ENCODE results near the gene ABHD6.

- TF ChIP-seq CEBPB (IDR thresholded peaks at IDR 0.05), result no peak
- no peak for TF ChIP-seq EP300 (IDR thresholded peaks at IDR 0.05; ENCODE audit: borderline replicate concordance)
- TF ChIP-seq MAX (IDR thresholded peaks at IDR 0.05), result no peak
- no peak for TF ChIP-seq TAF1 (IDR thresholded peaks at IDR 0.05; ENCODE audit: low read depth)
- no peak for TF ChIP-seq FOXM1 (IDR thresholded peaks at IDR 0.05; ENCODE audit: borderline replicate concordance, low read depth)
Measured at GRCh38 chr3:58198362-58198761, 39.2 kb upstream of the ABHD6 start.
